Upper lobe of left lung (tissue), 4 donors: ENCODE measurements around the gene COL4A6.

ENCODE experiments used
- CTCF ChIP-seq, 6 experiments: fragments of 450-650 bp in 4 of 6; fragments of 200-600 bp in 2 of 6; sonication (generic) in 2 of 6; IDR thresholded peaks; one replicate each; pipeline ENCODE4 v1.5.1; 2016 to 2019; ENCODE audit warnings: antibody characterized with exemption in 6 of 6
- EP300 ChIP-seq, 4 donors: sonication (generic); formaldehyde crosslinking; IDR thresholded peaks; one replicate each; pipeline ENCODE4 v1.5.1; 2017; ENCODE audit warnings: antibody characterized with exemption in 4 of 4, control low read depth in 2 of 4

GRCh38 chrX:108254636-108255035, 183.6 kb downstream of the COL4A6 start:
- TF ChIP-seq EP300 (IDR thresholded peaks at IDR 0.05) (no peak), CTCF (IDR thresholded peaks at IDR 0.05) (no peak)
